Activated CD8-positive, alpha-beta T cell treated with anti-CD3 and anti-CD28 coated beads for 36 hours (primary cell): ENCODE measurements around the gene FOXL2. TPM values are rescaled to one million over a fixed set of nuclear protein-coding genes. Genes with fewer than 3 reads are reported as not detected.
"Not testable (repeated sequence)": the region's sequence is repeated elsewhere in the genome, so short reads cannot be mapped to it uniquely, and the experiment has no call there.

Experiments used
- ATAC-seq: fragments of 200-7000 bp; cut with Tn5 transposase; one replicate; pipeline ENCODE4 v1.10.0; 2021; ENCODE audit warnings: mild to moderate bottlenecking, moderate library complexity
- CTCF ChIA-PET: fragments of 350-600 bp; sonication (Branson Sonifier 250); formaldehyde crosslinking; loops from one replicate; lab custom pipeline; 2021; ENCODE audit warnings: antibody characterized with exemption; lab: Charles Lee
- POLR2A ChIA-PET: fragments of 350-600 bp; sonication (Branson Sonifier 250); formaldehyde crosslinking; loops from one replicate; lab custom pipeline; 2021; ENCODE audit warnings: antibody characterized with exemption; lab: Charles Lee
- DNase-seq: peaks from one replicate; pipeline ENCODE4 v3.0.0-alpha.2; 2020
- H3K27ac Mint-ChIP-seq: one replicate; pipeline ENCODE4 v1.8.0; 2021; ENCODE audit warnings: mild to moderate bottlenecking, mixed read lengths
- H3K27me3 Mint-ChIP-seq: one replicate; pipeline ENCODE4 v1.8.0; 2021; ENCODE audit warnings: mixed read lengths
- H3K36me3 Mint-ChIP-seq: one replicate; pipeline ENCODE4 v1.8.0; 2021; ENCODE audit warnings: low read depth, mixed read lengths
- H3K4me1 Mint-ChIP-seq: one replicate; pipeline ENCODE4 v1.8.0; 2021; ENCODE audit warnings: low read depth, mixed read lengths
- H3K4me3 Mint-ChIP-seq: one replicate; pipeline ENCODE4 v1.8.0; 2021; ENCODE audit warnings: mild to moderate bottlenecking, moderate library complexity, mixed read lengths
- H3K9me3 Mint-ChIP-seq: one replicate; pipeline ENCODE4 v1.8.0; 2021; ENCODE audit warnings: mixed read lengths
- intact Hi-C: fragments of 100-400 bp; cut with micrococcal nuclease; formaldehyde crosslinking; loops from one replicate; pipeline ENCODE4 v1.10.0; 2022
- total RNA-seq, 2 experiments: library from RNA; stranded (reverse); gene quantifications; one replicate each; pipeline ENCODE4 v1.2.3, GENCODE V29; 2021
- TF ChIP-seq, protein P1 (sequence below): fragments of 200-600 bp; IDR thresholded peaks from one replicate; pipeline ENCODE4 v1.8.0; 2022; ENCODE audit warnings: antibody characterized with exemption, mild to moderate bottlenecking

Gene FOXL2
- total RNA-seq, 2 experiments from 2014 or later, result not detected

DNA sequence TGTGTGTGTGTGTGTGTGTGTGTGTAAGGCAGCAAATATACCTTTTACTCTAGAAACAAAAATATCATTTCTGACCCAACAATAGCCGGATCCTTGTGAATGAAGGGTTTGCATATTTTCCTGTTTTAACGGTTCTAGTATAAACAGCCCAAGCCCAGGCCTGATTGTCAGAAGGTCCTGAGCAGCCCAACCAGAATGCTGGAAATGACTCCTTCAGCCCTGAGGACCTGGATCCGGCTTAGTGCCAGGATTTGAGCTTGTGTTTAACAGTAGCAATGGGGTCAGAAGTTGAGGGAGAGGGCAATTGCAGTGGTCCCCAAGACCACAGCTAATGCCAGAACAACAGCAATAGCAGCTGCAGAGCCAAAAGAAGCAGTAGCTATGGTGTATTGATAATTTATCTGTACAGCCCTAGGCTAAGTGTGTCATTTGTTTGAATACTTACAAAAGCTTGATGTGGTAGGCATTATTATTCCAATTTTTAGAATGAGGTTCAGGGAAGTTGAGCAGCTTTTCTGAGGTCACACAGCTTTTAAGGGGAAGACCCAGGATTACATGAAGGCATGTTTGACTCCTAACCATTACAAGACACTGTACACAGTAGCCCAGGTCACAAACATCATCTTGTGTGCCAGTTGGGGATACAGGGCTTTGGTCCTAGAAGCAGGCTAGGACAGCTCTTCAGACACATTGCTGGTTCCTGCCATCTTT is 12.8 kb downstream of the FOXL2 start:
- H3K36me3 Mint-ChIP-seq, result no peaks in the 10 kb centered on the region
- TF ChIP-seq, protein P1, sequence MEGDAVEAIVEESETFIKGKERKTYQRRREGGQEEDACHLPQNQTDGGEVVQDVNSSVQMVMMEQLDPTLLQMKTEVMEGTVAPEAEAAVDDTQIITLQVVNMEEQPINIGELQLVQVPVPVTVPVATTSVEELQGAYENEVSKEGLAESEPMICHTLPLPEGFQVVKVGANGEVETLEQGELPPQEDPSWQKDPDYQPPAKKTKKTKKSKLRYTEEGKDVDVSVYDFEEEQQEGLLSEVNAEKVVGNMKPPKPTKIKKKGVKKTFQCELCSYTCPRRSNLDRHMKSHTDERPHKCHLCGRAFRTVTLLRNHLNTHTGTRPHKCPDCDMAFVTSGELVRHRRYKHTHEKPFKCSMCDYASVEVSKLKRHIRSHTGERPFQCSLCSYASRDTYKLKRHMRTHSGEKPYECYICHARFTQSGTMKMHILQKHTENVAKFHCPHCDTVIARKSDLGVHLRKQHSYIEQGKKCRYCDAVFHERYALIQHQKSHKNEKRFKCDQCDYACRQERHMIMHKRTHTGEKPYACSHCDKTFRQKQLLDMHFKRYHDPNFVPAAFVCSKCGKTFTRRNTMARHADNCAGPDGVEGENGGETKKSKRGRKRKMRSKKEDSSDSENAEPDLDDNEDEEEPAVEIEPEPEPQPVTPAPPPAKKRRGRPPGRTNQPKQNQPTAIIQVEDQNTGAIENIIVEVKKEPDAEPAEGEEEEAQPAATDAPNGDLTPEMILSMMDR, result no peak
- intact Hi-C loops, result no loop called here
- ChIA-PET CTCF (interaction anchor here (0.8 to 8.0 kb wide), 10 partner anchors 12 to 517 kb away, joined by 3 to 118 read pairs (median 5); partner anchors contain the start of genes CEP70, FOXL2 and FOXL2NB), POLR2A (no interaction called here)
- ATAC-seq, result no peak
- no peak overlapping the region for H3K27ac Mint-ChIP-seq
- H3K4me3 Mint-ChIP-seq, result no peak overlapping the region
- peaks cover 55% of the 10 kb centered on the region for H3K27me3 Mint-ChIP-seq
- no peaks in the 10 kb centered on the region for H3K9me3 Mint-ChIP-seq
- DNase-seq, result no peak
- H3K4me1 Mint-ChIP-seq, result peaks cover 26% of the 10 kb centered on the region

DNA sequence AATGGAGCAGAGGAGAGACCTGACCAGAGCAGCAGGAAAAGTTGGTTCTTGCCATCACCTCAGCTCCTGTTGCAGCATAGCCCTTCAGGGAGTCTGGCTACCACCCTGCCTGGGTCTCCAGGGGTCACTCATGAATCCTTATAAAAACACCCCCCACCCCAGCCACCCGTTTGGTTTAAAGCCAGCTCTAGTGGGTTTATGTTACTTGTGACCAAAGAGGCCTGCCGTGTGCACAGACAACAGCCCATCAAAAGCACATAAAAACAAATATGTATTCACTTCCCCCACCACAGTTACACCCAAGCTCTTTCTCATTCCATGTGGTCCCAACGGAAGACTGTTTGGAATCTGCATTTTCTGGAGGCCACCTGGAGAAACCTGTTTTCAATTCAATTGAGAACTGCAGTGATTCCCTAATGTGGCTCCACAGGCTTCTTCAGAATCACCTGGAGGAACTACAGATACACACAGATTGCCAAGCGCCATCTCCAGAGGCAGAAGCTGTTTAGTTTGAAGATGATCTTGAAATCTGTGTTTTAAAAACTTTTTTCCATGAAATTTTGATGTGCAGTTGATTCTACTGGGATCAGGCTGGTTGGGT is 13.8 kb downstream of the FOXL2 start:
- no peaks in the 10 kb centered on the region for H3K36me3 Mint-ChIP-seq
- DNase-seq (no peak), ATAC-seq (no peak)
- TF ChIP-seq, protein P1, result no peak
- peaks cover 46% of the 10 kb centered on the region for H3K27me3 Mint-ChIP-seq
- H3K4me1 Mint-ChIP-seq, result peaks cover 17% of the 10 kb centered on the region
- intact Hi-C loops, result no loop called here
- H3K4me3 Mint-ChIP-seq, result no peak overlapping the region
- no peak overlapping the region for H3K27ac Mint-ChIP-seq
- CTCF ChIA-PET, result interaction anchor here (0.8 to 8.0 kb wide), 11 partner anchors 11 to 516 kb away, joined by 3 to 118 read pairs (median 4); partner anchors contain the start of genes CEP70, FOXL2 and FOXL2NB
- no peaks in the 10 kb centered on the region for H3K9me3 Mint-ChIP-seq
- POLR2A ChIA-PET, result interaction anchor here (1.0 kb wide), 1 partner anchor 10 kb away, joined by 7 read pairs; no protein-coding TSS in a partner anchor

DNA sequence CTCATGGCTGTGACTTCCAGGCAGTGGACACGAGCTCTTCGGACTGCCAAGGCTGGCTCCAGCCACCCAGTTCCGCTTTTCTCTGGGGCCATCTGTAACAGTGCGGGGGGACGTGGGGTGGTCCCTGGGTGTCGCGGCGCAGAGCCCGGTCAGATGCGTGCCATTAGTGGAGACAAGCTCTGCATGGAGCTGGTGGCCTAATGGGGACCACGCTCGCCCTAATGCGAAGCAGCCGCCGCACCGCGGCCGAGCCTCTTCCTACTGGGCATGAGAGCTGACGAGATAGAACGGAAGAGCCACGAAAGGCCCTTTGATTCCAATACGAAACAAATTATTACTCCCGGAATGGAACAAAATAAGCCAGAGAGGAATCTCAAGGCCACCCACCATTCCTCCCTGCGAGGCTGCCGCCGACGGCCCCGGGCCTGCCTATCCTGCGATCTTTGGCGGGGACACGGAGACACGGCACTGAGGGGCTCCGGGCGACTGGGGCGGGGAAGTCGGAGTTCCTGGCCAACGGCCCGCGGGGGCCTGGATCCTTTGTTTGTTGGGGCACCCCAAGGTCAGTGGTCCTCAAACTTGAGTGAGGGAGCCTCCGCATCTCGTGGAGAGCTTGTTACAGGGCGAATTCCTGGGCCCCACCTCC is 18.1 kb downstream of the FOXL2 start:
- Mint-ChIP-seq H3K36me3 (no peaks in the 10 kb centered on the region), H3K9me3 (no peaks in the 10 kb centered on the region), H3K27ac (no peak overlapping the region), H3K4me3 (no peak overlapping the region), H3K27me3 (peaks cover 13% of the 10 kb centered on the region), H3K4me1 (no peaks in the 10 kb centered on the region)
- ATAC-seq (no peak), DNase-seq (no peak)
- TF ChIP-seq, protein P1, result no peak
- intact Hi-C loops, result no loop called here
- CTCF ChIA-PET, result interaction anchor here (1.0 to 8.0 kb wide), 4 partner anchors 12 to 335 kb away, joined by 3 to 87 read pairs (median 12); partner anchors contain the start of genes CEP70, FOXL2 and FOXL2NB
- POLR2A ChIA-PET, result no interaction called here

DNA sequence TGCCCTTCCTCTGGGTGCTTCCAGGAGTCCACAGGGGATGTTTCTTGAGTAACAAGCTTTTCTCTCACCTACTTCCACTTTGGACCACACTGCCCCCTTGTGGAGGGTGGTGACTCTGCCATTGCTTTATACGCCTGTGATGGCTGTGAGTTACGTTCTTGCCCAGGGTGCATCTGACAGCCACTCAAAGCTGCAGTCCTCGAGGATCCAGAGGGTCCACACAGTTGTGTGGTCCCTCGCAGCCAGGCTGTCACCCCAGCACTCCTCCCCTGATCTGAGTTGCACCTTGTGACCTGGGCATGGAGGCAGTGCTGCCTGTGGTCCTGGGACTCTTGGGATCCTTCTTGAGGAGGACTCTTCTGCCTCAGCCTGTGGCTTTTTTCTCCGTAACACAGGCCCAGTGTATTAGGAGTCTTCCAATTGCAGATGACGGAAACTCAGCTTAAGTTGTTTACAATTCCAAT is 23.4 kb downstream of the FOXL2 start:
- no peaks in the 10 kb centered on the region for H3K9me3 Mint-ChIP-seq
- ATAC-seq, result peak; percentile 93
- peaks cover 4% of the 10 kb centered on the region for H3K27me3 Mint-ChIP-seq
- H3K4me3 Mint-ChIP-seq, result no peak overlapping the region
- H3K4me1 Mint-ChIP-seq, result no peaks in the 10 kb centered on the region
- CTCF ChIA-PET, result interaction anchor here (0.6 to 11.1 kb wide), 69 partner anchors 8 to 1864 kb away, joined by 3 to 263 read pairs (median 4); partner anchors contain the start of genes CEP70, ESYT3 and FAIM
- POLR2A ChIA-PET, result interaction anchor here (1.2 to 1.5 kb wide), 2 partner anchors 8 to 9 kb away, joined by 3 to 7 read pairs; no protein-coding TSS in a partner anchor
- intact Hi-C loops, result loop anchor here (5.0 kb wide), 1 partner anchor 506 kb away; no protein-coding TSS in a partner anchor
- DNase-seq, result peak; percentile 93
- TF ChIP-seq, protein P1, result peak; percentile 79
- no peaks in the 10 kb centered on the region for H3K36me3 Mint-ChIP-seq
- no peak overlapping the region for H3K27ac Mint-ChIP-seq

DNA sequence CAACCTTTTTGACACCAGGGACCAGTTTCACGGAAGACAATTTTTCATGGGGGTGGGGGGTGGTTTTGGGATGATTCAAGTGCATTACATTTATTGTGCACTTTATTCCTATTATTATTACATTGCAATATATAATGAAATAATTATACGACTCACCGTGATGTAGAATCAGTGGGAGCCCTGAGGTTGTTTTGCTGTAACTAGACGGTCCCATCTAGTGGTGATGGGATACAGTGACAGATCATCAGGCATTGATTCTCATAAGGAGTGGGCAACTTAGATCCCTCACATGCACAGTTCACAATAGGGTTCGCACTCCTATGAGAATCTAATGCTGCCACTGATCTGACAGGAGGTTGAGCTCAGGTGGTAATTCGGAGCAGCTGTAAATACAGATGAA is 24.5 kb downstream of the FOXL2 start:
- not testable (repeated sequence) for H3K9me3 Mint-ChIP-seq, H3K36me3 Mint-ChIP-seq, H3K27me3 Mint-ChIP-seq, H3K27ac Mint-ChIP-seq, ATAC-seq, H3K4me3 Mint-ChIP-seq, H3K4me1 Mint-ChIP-seq, DNase-seq
- intact Hi-C loops, result loop anchor here (5.0 kb wide), 1 partner anchor 505 kb away; no protein-coding TSS in a partner anchor
- ChIA-PET CTCF (interaction anchor here (0.6 to 11.1 kb wide), 24 partner anchors 9 to 842 kb away, joined by 3 to 263 read pairs (median 6); partner anchors contain the start of gene CEP70), POLR2A (interaction anchor here (0.6 kb wide), 1 partner anchor 474 kb away, joined by 3 read pairs; no protein-coding TSS in a partner anchor)
